Measurements from ENCODE around the gene EIF4B. TPM values are rescaled to one million over a fixed set of nuclear protein-coding genes. Genes with fewer than 3 reads are reported as not detected.

Gene EIF4B
- total and polyA plus RNA-seq, 2 of the 8 experiments (the other 6 are each of a cell fraction or from before 2014, with no cell fraction given), result 269 to 816 TPM

DNA sequence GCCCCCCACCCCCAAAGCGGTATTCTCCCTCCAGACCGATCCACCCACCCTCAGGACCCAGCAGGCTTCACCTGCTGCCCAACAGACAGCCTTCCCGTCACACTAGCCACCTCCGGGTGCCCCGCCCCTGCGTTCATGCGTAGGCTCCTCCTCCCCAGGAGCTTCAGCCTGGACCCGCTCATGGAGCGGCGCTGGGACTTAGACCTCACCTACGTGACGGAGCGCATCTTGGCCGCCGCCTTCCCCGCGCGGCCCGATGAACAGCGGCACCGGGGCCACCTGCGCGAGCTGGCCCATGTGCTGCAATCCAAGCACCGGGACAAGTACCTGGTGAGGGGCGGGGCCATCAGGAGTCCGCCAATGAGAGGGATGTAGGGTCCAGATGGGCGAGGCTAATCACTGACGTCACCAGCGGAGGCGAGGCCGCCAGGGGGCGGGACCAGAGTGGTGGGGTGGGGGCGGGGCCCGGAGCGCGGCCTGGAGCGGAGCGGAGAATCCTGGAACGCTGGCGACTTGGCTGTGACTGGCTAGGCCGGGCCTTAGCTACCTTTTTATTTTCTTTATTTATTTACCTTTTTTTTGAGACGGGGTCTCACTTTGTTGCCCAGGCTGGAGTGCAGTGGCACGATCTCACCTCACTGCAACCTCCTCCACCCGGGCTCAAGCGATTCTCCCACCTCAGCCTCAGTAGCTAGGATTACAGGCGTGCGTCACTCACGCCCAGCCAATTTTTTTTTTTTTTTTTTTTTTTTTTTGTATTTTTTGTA lies 48.0 kb downstream of the EIF4B start:
- Histone ChIP-seq H3K4me3 (ENCODE audit: extremely low read depth in 1 of 4, insufficient read depth in 2 of 4, low read depth in 3 of 4, low read length in 4 of 4) (peak overlapping the region; percentile 82 to 86 (median 84)), H2BK12ac (ENCODE audit: low read depth, low read length) (peak overlapping the region; percentile 75; the same call in 1 of the 2 replicates), H2BK20ac (ENCODE audit: low read length) (peak overlapping the region; percentile 15; the same call in 1 of the 2 replicates), H4K91ac (replicated peaks; ENCODE audit: insufficient read length, low read length) (peak overlapping the region; percentile 77), H3K27ac (ENCODE audit: low read depth, low read length) (peak overlapping the region; percentile 75; the same call in 1 of the 2 replicates), H3K9ac (replicated peaks in 1 of 4; ENCODE audit: extremely low read depth in 1 of 4, low read depth in 3 of 4, low read length in 3 of 4) (peak overlapping the region in 3 of 4 experiments; percentile 53 to 70 (median 65); a peak in 5 of 7 replicates), H3K14ac (ENCODE audit: insufficient read length) (no peak overlapping the region), H3K23me2 (ENCODE audit: low read depth, low read length) (peaks cover 15% of the 10 kb centered on the region), H3K56ac (replicated peaks; ENCODE audit: insufficient read length, low read depth, low read length) (peak overlapping the region; percentile 89), H2BK5ac (ENCODE audit: low read depth, low read length) (peak overlapping the region; percentile 92; the same call in 1 of the 2 replicates), H2AFZ (ENCODE audit: low read length) (0 out of 2 replicates have a peak overlapping the region, but pooled peaks have one; percentile 45), H4K8ac (ENCODE audit: extremely low read depth, insufficient read depth, low read length) (no peak overlapping the region; the same call in 1 of the 2 replicates), H3K4me2 (ENCODE audit: insufficient read depth in 1 of 2, low read depth in 2 of 2, low read length in 2 of 2) (peak overlapping the region; percentile 64 to 78), H3K4ac (replicated peaks; ENCODE audit: insufficient read length, low read depth, low read length) (no peak overlapping the region), H3K4me1 (replicated peaks in 1 of 4; ENCODE audit: control insufficient read depth in 3 of 4, insufficient read depth in 4 of 4, low read length in 3 of 4) (peaks cover 4 to 30% (median 23%) of the 10 kb centered on the region in 4 experiments), H3K36me3 (ENCODE audit: control insufficient read depth in 2 of 4, insufficient read depth in 4 of 4, low read length in 3 of 4) (peaks cover 0 to 5% (median 0%) of the 10 kb centered on the region in 4 experiments; a peak in 1 of 8 replicates), H2AK5ac (ENCODE audit: low read depth, low read length) (no peak overlapping the region), H3K23ac (ENCODE audit: insufficient read length) (no peak overlapping the region), H3K18ac (ENCODE audit: extremely low read depth, low read length) (no peak overlapping the region), H2BK120ac (replicated peaks; ENCODE audit: low read depth, low read length) (no peak overlapping the region), H3K79me1 (ENCODE audit: low read depth, low read length) (peaks cover 8% of the 10 kb centered on the region; the same call in 1 of the 2 replicates), H4K5ac (ENCODE audit: insufficient read length, low read depth, low read length) (peak overlapping the region; percentile 91), H3K79me2 (ENCODE audit: control insufficient read depth in 1 of 2, insufficient read depth in 2 of 2, low read length in 2 of 2) (no peaks in the 10 kb centered on the region), H2BK15ac (ENCODE audit: low read length) (no peak overlapping the region), H3K9me3 (ENCODE audit: insufficient read depth in 2 of 2, low read depth in 1 of 2, low read length in 1 of 2) (no peaks in the 10 kb centered on the region), H4K20me1 (replicated peaks in 1 of 2; ENCODE audit: control insufficient read depth in 1 of 2, insufficient read depth in 2 of 2, low read length in 2 of 2) (peaks cover 12 to 18% of the 10 kb centered on the region in 2 experiments), H3K27me3 (replicated peaks in 1 of 4; ENCODE audit: control insufficient read depth in 3 of 4, extremely low read depth in 1 of 4, insufficient read depth in 3 of 4, low read length in 3 of 4) (peaks cover 0 to 12% (median 3%) of the 10 kb centered on the region in 4 experiments; a peak in 4 of 7 replicates)
- no peak for FAIRE-seq
- 8% methylated on average over 41 of the region's 48 CpGs; no CpG with 5 or more reads in 1 of the 2 experiments for WGBS, 2 experiments (ENCODE audit: extremely low coverage in 1 of 2, insufficient coverage in 1 of 2, insufficient read length in 1 of 2, insufficient replicate concordance in 2 of 2, low coverage in 1 of 2, low lambda C conversion rate in 2 of 2, missing lambda C conversion rate in 1 of 2)
- DNase-seq (ENCODE audit: low read depth in 1 of 2, low spot score in 2 of 2), result peak; percentile 87 to 97
- ChIA-PET CTCF (ENCODE audit: partially characterized antibody) (interaction anchor here (0.6 to 15.7 kb wide), 36 partner anchors 8 to 407 kb away, joined by 3 to 258 read pairs (median 4); partner anchors contain the start of genes IGFBP6 and SOAT2), POLR2A (ENCODE audit: partially characterized antibody) (interaction anchor here (0.8 to 35.6 kb wide), 11 partner anchors 11 to 165 kb away, joined by 3 to 711 read pairs (median 4); partner anchors contain the start of genes EIF4B, IGFBP6, KRT8 and ZNF740)
- no peak for TF ChIP-seq RXRA (IDR thresholded peaks at IDR 0.05; ENCODE audit: insufficient read depth, low read depth, low read length)
- TF ChIP-seq KDM1A (IDR thresholded peaks at IDR 0.05; ENCODE audit: borderline replicate concordance, low read length), result no peak
- TF ChIP-seq, protein P1, sequence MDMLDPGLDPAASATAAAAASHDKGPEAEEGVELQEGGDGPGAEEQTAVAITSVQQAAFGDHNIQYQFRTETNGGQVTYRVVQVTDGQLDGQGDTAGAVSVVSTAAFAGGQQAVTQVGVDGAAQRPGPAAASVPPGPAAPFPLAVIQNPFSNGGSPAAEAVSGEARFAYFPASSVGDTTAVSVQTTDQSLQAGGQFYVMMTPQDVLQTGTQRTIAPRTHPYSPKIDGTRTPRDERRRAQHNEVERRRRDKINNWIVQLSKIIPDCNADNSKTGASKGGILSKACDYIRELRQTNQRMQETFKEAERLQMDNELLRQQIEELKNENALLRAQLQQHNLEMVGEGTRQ (IDR thresholded peaks at IDR 0.05; ENCODE audit: low read length), result no peak
- peak; percentile 69 for TF ChIP-seq PHF8 (conservative IDR thresholded peaks at IDR 0.05; ENCODE audit: low read depth, low read length)
- TF ChIP-seq SP4 (IDR thresholded peaks at IDR 0.05; ENCODE audit: low read length), result peak; percentile 23; the same call in 1 of the 2 replicates
